Measurements from ENCODE around the gene SLC51B.
A peak's percentile ranks its signal among the peaks of the same experiment; 100 is the strongest.

The SLC51B gene

DNA sequence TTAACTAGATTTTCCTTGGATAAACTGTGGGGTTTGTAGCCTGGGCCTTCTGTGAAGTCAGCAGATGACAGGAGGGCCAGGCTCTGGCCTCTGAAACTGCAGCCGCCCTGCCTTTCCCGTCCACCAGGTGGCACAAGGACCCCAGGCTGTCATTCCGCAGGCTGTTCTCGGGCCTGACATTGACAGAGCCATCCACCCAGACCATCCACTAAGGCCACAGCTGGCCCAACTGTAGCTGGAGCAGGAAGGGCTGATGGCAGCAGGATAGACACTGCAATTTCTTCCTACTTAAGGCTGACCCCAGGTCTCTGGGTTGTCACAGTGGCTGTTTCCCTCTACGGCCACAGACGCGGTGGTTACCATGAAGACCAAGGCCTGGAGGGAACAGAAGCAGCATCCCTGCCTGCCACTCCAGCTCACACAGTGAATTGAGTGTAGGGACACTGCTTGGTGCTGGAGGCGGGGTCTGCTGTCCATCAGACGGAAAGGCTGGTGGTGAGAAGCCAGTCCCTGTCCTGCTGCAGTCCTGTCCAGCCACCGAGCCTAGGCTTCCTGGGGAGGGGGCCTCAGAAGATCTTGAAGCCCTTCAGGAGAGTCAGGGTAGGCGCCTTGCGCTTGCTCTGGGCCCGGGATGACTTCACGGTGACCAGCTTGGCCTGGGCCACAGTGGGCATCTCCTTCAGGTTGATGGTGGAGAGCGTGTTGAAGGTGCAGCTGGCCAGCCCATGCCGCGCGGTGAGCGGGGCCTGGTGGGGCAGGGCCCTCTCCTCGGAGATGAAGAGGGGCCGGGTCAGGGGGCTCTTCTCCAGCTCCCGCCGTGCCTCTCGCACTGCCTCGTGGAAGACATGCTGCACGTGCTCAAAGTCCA, 9.4 kb downstream of the SLC51B start:
- Histone ChIP-seq H3K9me3 (ENCODE audit: control insufficient read depth, insufficient read depth, low read length) (no peaks in the 10 kb centered on the region), H3K4me1 (ENCODE audit: insufficient read depth, low read length) (no peaks in the 10 kb centered on the region), H3K9ac (ENCODE audit: low read depth, low read length) (no peak overlapping the region), H3K36me3 (ENCODE audit: insufficient read depth, low read length) (no peaks in the 10 kb centered on the region; the same call in 1 of the 2 replicates)

DNA sequence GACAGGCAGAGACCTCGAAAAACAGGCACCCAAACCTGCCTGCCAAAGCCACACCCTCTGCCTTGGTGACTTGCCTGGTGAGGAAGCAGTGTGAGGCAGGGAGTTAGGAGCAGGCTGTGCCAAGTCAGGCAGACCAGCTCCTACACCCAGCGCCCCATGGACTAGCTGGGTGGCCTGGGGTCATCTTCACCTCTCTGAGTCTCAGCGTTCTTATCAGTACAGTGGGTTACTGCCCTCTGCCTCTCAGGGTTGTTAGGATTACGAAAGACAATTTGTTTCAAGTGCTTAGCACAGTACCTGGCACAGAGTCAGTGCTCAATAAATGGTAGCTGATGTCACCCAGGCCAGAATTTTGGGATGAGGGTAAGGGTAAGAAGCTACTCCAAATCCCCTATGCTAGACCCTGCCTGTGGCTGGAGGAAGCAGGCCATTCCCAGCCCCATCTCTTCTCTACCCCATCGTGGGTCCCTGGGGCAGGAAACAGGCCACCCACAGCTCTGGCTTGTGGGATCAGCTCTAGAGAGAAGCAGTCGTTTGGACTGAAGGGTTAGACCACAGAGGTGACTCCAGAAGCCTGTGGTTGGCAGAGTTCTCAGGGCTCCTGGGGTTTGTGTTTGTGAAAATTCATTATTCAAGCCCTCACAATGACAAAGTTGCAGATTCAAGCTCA, 10.1 kb downstream of the SLC51B start:
- Histone ChIP-seq H3K4me1 (ENCODE audit: insufficient read depth, low read length) (no peaks in the 10 kb centered on the region), H3K36me3 (ENCODE audit: insufficient read depth, low read length) (no peaks in the 10 kb centered on the region; the same call in 1 of the 2 replicates), H3K9ac (ENCODE audit: low read depth, low read length) (no peak overlapping the region), H3K9me3 (ENCODE audit: control insufficient read depth, insufficient read depth, low read length) (no peaks in the 10 kb centered on the region)

DNA sequence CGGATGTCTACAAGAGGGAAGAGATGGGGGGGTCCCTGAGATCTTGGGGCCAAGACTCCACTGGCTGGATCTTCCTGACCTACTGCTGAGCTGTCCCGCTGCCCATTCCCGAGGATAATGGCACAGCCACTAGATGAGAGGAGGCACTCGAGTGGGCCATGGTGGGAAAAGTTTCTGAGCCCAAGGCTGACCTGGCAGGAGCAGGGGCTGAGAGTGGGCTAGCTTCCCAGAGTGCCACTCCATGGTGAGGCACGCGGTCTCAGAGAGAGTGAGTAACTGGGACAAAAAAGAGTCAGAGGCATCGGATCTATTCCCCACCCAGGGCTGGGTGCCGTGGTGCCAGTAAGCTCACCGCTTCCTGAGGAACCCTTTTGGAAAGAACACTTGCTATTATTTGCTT, 10.9 kb downstream of the SLC51B start:
- Histone ChIP-seq H3K4me1 (ENCODE audit: insufficient read depth, low read length) (no peaks in the 10 kb centered on the region), H3K36me3 (ENCODE audit: insufficient read depth, low read length) (no peaks in the 10 kb centered on the region; the same call in 1 of the 2 replicates), H3K9ac (ENCODE audit: low read depth, low read length) (no peak overlapping the region)

GRCh38 chr15:65056868-65057548, 11.8 kb downstream of the SLC51B start:
- H3K36me3 ChIP-seq (ENCODE audit: insufficient read depth, low read length): no peaks in the 10 kb centered on the region; the same call in 1 of the 2 replicates
- no peaks in the 10 kb centered on the region for H3K4me1 ChIP-seq (ENCODE audit: insufficient read depth, low read length)
- no peaks in the 10 kb centered on the region for H3K9me3 ChIP-seq (ENCODE audit: control insufficient read depth, insufficient read depth, low read length)
- H3K9ac ChIP-seq (ENCODE audit: low read depth, low read length): no peak overlapping the region

More for the DNA sequence above, 10.9 kb downstream of the SLC51B start:
- H3K9me3 ChIP-seq (ENCODE audit: control insufficient read depth, insufficient read depth, low read length): no peaks in the 10 kb centered on the region

DNA sequence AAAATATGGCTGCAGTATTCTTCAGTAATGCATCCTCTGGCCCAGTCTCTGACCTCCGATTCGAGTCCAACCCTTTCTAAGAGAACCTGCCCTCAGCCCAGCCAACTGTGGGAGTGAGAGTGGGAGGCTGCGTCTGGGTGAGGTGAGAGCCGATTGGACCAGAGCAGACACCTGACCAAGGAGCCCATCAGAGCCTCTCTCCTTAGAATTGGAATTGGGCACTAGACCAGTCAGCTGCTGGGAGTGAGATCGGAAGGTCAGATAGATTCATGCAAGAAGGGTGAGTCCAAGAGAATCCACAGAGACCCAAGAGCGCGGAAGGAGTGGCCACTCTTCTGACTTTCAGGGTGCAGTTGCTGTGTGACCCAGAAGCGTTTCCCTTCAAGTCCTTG, 12.4 kb downstream of the SLC51B start:
- Histone ChIP-seq H3K36me3 (ENCODE audit: insufficient read depth, low read length) (no peaks in the 10 kb centered on the region; the same call in 1 of the 2 replicates), H3K4me1 (ENCODE audit: insufficient read depth, low read length) (no peaks in the 10 kb centered on the region), H3K9me3 (ENCODE audit: control insufficient read depth, insufficient read depth, low read length) (no peaks in the 10 kb centered on the region), H3K9ac (ENCODE audit: low read depth, low read length) (no peak overlapping the region)

- no peaks in the 10 kb centered on the region for H3K9me3 ChIP-seq (ENCODE audit: control insufficient read depth, insufficient read depth, low read length)
- no peaks in the 10 kb centered on the region for H3K4me1 ChIP-seq (ENCODE audit: insufficient read depth, low read length)
- no peak overlapping the region for H3K9ac ChIP-seq (ENCODE audit: low read depth, low read length)
- no peaks in the 10 kb centered on the region; the same call in 1 of the 2 replicates for H3K36me3 ChIP-seq (ENCODE audit: insufficient read depth, low read length)
These were observed 13.5 kb downstream of the SLC51B start for GRCh38 chr15:65058394-65059368.

DNA sequence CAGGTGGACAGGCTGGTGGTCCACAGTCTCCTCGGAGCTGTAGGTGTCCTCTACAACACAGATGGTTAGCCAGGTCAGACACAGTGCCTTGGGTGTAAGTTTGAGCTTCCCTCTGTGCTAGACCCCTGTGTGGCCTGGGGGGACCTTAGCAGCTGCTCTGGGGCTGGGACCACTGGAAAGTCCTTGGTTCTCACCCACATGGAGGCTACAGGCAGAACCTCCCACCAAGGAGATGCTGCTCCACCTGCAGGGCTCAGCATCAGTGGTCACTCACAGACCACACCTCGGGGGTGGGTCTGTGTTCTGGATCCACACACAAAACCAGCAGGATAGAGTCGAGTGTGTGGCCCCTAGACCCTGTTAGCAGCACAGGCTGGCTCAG, 14.2 kb downstream of the SLC51B start:
- H3K9ac ChIP-seq (ENCODE audit: low read depth, low read length): no peak overlapping the region
- H3K4me1 ChIP-seq (ENCODE audit: insufficient read depth, low read length): no peaks in the 10 kb centered on the region
- no peaks in the 10 kb centered on the region for H3K9me3 ChIP-seq (ENCODE audit: control insufficient read depth, insufficient read depth, low read length)
- no peaks in the 10 kb centered on the region; the same call in 1 of the 2 replicates for H3K36me3 ChIP-seq (ENCODE audit: insufficient read depth, low read length)

GRCh38 chr15:65059931-65060596, 14.9 kb downstream of the SLC51B start:
- H3K4me1 ChIP-seq (ENCODE audit: insufficient read depth, low read length): no peaks in the 10 kb centered on the region; the same call in 1 of the 2 replicates
- no peak overlapping the region for H3K9ac ChIP-seq (ENCODE audit: low read depth, low read length)
- no peaks in the 10 kb centered on the region for H3K9me3 ChIP-seq (ENCODE audit: control insufficient read depth, insufficient read depth, low read length)
- no peaks in the 10 kb centered on the region; the same call in 1 of the 2 replicates for H3K36me3 ChIP-seq (ENCODE audit: insufficient read depth, low read length)

DNA sequence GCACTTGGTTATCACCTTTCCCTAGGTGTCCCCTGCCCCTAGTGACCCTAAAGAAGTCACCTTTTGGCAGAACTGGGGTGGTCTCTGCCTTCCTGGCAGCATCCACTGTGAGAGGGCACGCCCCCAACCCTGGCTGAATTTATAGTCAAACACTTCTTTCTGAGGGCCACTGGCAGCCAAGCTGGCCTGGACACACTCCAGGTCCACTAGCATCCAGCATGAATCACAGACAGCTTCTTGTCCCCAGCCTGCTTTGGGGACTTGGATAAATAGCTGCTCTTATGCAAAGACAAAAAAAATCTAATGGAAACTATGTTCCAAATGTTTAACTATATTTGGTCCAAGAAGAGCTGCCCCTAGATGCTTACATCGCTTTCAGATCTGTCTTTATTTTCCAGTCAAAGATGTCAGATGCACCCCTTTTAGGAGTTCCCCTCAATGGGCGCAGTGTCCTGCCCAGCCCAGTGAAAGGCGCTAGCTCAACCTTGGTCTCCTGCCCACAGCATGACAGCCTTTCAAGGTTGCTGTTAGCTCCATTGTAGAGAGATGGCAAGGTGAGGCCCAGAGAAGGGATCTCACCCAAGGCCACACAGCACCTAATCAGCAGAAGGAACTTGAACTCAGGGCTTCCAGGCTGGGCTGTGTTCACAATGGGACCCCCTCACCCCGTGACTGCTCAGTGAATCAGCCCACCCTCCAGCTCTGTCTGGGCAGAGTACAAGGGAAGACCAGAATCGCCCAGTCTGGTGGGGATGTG, 15.6 kb downstream of the SLC51B start:
- Histone ChIP-seq H3K9ac (ENCODE audit: low read depth, low read length) (no peak overlapping the region), H3K4me1 (ENCODE audit: insufficient read depth, low read length) (peaks cover 2% of the 10 kb centered on the region; the same call in 1 of the 2 replicates), H3K36me3 (ENCODE audit: insufficient read depth, low read length) (no peaks in the 10 kb centered on the region; the same call in 1 of the 2 replicates), H3K9me3 (ENCODE audit: control insufficient read depth, insufficient read depth, low read length) (no peaks in the 10 kb centered on the region)

DNA sequence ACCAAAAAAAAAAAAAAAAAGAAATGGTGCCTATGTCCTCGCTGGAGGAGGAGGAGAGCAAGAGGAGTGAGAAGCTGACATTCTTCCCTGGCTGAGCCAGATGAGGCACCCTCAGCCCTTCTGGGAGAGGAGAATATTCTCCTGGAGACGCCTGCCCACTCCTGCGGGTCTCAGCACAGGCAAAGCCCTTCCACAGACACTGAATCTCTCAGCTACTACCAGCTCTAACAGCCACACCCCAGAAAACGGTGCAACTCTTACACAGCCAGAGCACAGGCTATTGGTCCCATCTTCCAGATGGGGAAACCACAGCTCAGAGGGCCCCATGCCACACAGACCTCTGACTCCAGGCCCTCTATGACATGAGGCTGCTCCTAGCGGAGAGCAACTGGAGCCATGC, 16.9 kb downstream of the SLC51B start:
- Histone ChIP-seq H3K4me1 (ENCODE audit: insufficient read depth, low read length) (peaks cover 12% of the 10 kb centered on the region; the same call in 1 of the 2 replicates), H3K36me3 (ENCODE audit: insufficient read depth, low read length) (no peaks in the 10 kb centered on the region; the same call in 1 of the 2 replicates), H3K9me3 (ENCODE audit: control insufficient read depth, insufficient read depth, low read length) (no peaks in the 10 kb centered on the region), H3K9ac (ENCODE audit: low read depth, low read length) (no peak overlapping the region)

GRCh38 chr15:65062726-65063125, 17.5 kb downstream of the SLC51B start:
- no peaks in the 10 kb centered on the region for H3K9me3 ChIP-seq (ENCODE audit: control insufficient read depth, insufficient read depth, low read length)
- H3K36me3 ChIP-seq (ENCODE audit: insufficient read depth, low read length): no peaks in the 10 kb centered on the region; the same call in 1 of the 2 replicates
- peaks cover 12% of the 10 kb centered on the region; the same call in 1 of the 2 replicates for H3K4me1 ChIP-seq (ENCODE audit: insufficient read depth, low read length)
- no peak overlapping the region for H3K9ac ChIP-seq (ENCODE audit: low read depth, low read length)

- Histone ChIP-seq H3K4me1 (ENCODE audit: insufficient read depth, low read length) (peaks cover 12% of the 10 kb centered on the region; the same call in 1 of the 2 replicates), H3K36me3 (ENCODE audit: insufficient read depth, low read length) (no peaks in the 10 kb centered on the region; the same call in 1 of the 2 replicates), H3K9me3 (ENCODE audit: control insufficient read depth, insufficient read depth, low read length) (no peaks in the 10 kb centered on the region), H3K9ac (ENCODE audit: low read depth, low read length) (peak overlapping the region; percentile 74; the same call in 1 of the 2 replicates)
These were observed 20.9 kb downstream of the SLC51B start for GRCh38 chr15:65066001-65066634.

Data from ES-I3 (cell line).